ENCODE data around the gene NUDT17.
"Not testable (repeated sequence)": the region's sequence is repeated elsewhere in the genome, so short reads cannot be mapped to it uniquely, and the experiment has no call there.

NUDT17 gene

GRCh38 chr1:145806408-145806807 lies 39.0 kb upstream of the NUDT17 start:
- Histone ChIP-seq H3K27ac (no peak overlapping the region), H3K36me3 (replicated peaks) (no peaks in the 10 kb centered on the region), H3K4me3 (ENCODE audit: low read depth, low read length) (no peak overlapping the region), H3K27me3 (replicated peaks) (no peaks in the 10 kb centered on the region)
- TF ChIP-seq, protein P1, sequence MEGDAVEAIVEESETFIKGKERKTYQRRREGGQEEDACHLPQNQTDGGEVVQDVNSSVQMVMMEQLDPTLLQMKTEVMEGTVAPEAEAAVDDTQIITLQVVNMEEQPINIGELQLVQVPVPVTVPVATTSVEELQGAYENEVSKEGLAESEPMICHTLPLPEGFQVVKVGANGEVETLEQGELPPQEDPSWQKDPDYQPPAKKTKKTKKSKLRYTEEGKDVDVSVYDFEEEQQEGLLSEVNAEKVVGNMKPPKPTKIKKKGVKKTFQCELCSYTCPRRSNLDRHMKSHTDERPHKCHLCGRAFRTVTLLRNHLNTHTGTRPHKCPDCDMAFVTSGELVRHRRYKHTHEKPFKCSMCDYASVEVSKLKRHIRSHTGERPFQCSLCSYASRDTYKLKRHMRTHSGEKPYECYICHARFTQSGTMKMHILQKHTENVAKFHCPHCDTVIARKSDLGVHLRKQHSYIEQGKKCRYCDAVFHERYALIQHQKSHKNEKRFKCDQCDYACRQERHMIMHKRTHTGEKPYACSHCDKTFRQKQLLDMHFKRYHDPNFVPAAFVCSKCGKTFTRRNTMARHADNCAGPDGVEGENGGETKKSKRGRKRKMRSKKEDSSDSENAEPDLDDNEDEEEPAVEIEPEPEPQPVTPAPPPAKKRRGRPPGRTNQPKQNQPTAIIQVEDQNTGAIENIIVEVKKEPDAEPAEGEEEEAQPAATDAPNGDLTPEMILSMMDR (IDR thresholded peaks at IDR 0.05; ENCODE audit: low read depth, low read length, missing control alignments): no peak
- no peak for DNase-seq
- in situ Hi-C loops (cut with HindIII; ENCODE audit: low pct_ligation_motif_present, low sequenced_read_pairs): no loop called here

DNA sequence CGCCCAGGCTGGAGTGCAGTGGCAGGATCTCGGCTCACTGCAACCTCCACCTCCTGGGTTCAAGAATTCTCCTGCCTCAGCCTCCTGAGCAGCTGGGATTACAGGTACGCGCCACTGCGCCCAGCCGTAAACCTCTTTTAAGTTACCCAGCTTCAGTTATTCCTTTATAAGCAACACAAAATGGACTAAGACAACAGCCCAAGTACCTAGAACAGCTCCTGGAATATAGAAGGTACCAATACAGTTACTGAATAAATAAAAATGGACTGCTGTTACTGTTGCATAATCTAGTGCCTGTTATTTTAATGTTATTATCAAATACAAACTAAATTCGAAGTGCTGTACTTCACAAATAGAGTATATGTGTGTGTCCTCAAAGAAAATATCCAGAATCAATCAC lies 38.6 kb upstream of the NUDT17 start:
- Histone ChIP-seq H3K27ac (no peak overlapping the region), H3K27me3 (replicated peaks) (no peaks in the 10 kb centered on the region), H3K36me3 (replicated peaks) (no peaks in the 10 kb centered on the region), H3K4me3 (ENCODE audit: low read depth, low read length) (no peak overlapping the region)
- TF ChIP-seq, protein P1 (IDR thresholded peaks at IDR 0.05; ENCODE audit: low read depth, low read length, missing control alignments): no peak
- in situ Hi-C loops (cut with HindIII; ENCODE audit: low pct_ligation_motif_present, low sequenced_read_pairs): no loop called here
- no peak for DNase-seq

DNA sequence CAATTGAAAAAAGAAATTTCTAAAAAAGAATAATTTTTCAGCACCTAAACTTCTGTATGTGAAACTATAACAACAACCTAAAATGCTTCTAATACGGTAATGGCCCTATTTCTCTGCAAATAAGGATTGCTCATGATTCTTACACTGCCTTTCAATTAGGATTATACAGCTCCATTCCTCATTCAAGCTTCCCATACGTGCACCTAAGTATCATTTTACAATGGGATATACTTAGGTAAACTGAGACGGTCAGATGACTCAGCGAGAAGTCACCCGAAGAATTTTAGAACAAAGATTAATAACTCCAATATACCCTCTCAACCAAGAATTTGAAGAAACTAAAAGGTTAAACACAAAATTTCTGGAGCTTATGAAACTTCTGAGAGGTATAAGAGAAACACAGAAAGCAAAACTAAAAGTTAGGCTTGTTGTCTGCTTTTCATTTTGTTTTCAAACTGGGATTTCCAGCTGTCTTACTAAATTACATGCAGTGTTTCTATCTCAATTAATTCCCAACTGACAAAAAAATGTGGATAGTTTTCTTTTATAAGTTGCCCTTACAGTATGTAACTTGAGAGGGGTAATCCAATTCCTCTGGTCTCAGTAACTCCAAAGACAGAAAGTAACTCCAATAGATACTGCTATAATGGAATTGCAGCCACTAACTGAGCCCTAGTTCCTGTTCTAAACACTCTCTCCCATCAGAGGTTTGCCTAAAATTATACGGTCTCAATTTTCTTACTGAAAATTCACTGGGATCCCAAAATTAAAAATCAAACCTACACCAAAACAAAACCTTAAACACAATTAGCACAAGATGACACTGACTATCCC lies 32.2 kb upstream of the NUDT17 start:
- in situ Hi-C loops (cut with HindIII; ENCODE audit: low pct_ligation_motif_present, low sequenced_read_pairs); H3K27me3 ChIP-seq (replicated peaks); H3K4me3 ChIP-seq (ENCODE audit: low read depth, low read length); H3K27ac ChIP-seq; H3K36me3 ChIP-seq (replicated peaks); DNase-seq: not testable (repeated sequence)

GRCh38 chr1:145818095-145818494 lies 27.3 kb upstream of the NUDT17 start:
- H3K27ac ChIP-seq; H3K27me3 ChIP-seq (replicated peaks); H3K36me3 ChIP-seq (replicated peaks); H3K4me3 ChIP-seq (ENCODE audit: low read depth, low read length); in situ Hi-C loops (cut with HindIII; ENCODE audit: low pct_ligation_motif_present, low sequenced_read_pairs): not testable (repeated sequence)
- peak; percentile 57 for DNase-seq

DNA sequence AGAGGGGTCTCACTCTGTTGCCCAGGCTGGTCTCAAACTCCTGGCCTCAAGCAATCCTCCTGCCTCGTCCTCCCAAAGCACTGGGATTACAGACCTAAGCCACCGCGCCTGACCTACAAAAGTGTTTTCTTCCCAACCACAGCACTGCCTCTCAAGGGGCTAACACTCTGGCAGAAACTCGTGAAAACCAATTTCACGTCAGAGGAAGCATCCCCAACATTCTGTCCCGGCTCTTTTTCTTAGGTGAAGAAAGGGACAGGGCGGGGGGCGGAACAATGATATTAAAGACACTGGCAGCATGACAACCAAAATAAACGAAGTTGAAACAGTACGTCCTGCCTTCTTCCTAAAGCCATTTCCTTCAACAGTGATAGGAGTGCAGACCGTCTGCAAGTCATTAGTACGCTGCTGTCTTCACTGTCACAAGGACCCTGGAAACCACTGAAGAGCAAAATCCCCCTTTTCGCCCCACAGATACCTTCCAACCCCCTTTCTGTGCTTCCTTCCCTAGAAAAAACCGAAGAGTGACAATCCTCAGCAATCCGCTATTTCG lies 22.6 kb upstream of the NUDT17 start:
- in situ Hi-C loops (cut with HindIII; ENCODE audit: low pct_ligation_motif_present, low sequenced_read_pairs); H3K27me3 ChIP-seq (replicated peaks); DNase-seq; H3K27ac ChIP-seq: not testable (repeated sequence)
- Histone ChIP-seq H3K36me3 (replicated peaks) (peaks cover 14% of the 10 kb centered on the region), H3K4me3 (ENCODE audit: low read depth, low read length) (peak overlapping the region; percentile 33)

DNA sequence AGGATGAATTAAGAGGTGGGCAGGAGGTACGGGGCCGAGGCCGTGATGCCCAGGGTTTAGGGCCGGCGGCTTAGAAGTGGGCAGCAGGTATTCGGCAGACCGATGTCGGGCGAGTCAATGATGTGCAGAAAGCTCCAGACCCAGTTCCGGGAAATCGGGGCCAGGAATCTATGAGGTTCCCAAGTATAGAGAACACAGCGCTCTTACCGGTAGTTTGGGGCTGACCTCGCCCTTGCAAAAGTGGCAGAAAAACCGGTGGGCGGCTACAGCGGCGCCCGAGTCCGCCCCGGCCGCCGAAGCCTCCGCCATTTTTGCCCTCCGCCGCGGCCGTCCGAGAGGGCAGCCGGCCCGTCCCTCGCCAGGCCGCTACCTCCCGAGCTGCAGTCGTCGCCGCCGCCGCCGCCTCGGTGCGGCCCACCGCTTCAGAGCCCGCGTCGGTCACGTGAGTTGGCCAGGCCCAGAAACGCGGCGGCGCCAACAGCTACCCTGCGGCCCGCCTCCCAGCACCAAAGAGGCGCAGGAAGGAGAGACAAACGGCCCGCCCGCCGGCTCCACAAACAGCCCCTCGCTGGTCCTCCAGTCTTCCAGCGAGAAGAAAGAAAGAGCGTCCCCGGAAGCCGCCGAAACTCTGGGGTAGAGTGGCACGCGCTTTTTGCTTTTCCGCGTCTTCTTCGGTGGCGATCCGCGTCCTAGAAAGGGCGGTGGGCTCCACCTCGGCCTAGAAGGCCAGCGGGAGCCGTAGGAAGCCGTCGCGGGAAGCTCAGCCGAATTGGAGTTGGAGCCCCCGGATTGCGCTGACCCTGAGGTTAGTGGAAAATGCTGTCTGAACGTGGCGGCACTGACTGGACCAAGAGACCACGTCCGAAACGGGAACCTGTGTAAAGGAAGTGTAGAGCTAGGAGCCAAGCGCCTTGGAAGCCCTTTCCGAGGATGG lies 21.6 kb upstream of the NUDT17 start, which contains the start of the genes POLR3C and RNF115:
Gene POLR3C, plus strand, starts transcription at position 636 of the 934 bp plus-strand sequence. CDS start 1,577 bp downstream, outside the sequence.
Gene RNF115, minus strand, starts transcription at position 531 of the 934 bp plus-strand sequence. Its CDS starts 222 bp downstream, at position 309.
- in situ Hi-C loops (cut with HindIII; ENCODE audit: low pct_ligation_motif_present, low sequenced_read_pairs): no loop called here
- H3K27me3 ChIP-seq (replicated peaks): no peaks in the 10 kb centered on the region
- H3K27ac ChIP-seq: peak within 1 kb of the TSS; percentile 84
- peak; percentile 82 for DNase-seq
- peak within 1 kb of the TSS; percentile 93 for H3K4me3 ChIP-seq (ENCODE audit: low read depth, low read length)
- TF ChIP-seq, protein P1 (IDR thresholded peaks at IDR 0.05; ENCODE audit: low read depth, low read length, missing control alignments): no peak
- peaks cover 24% of the 10 kb centered on the region for H3K36me3 ChIP-seq (replicated peaks)

DNA sequence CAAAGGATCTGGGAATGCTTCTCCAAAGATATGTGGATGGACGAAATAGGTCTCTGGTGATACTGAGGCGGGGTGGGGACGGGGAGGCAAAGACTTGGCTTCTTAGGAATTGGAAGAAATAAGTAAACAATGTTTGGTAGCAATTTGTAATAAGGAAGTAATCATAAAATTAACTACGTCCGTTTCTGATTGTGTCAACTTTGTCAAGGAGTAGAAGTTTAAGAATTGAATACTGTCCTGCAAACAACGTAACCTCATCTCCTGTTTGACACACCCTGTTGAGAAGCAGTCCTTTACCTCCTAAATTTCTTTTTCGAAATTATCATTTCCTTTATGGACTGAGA lies 21.0 kb upstream of the NUDT17 start:
- TF ChIP-seq, protein P1 (IDR thresholded peaks at IDR 0.05; ENCODE audit: low read depth, low read length, missing control alignments): no peak
- H3K27me3 ChIP-seq (replicated peaks): no peaks in the 10 kb centered on the region
- peak overlapping the region; percentile 84 for H3K27ac ChIP-seq
- no peak for DNase-seq
- in situ Hi-C loops (cut with HindIII; ENCODE audit: low pct_ligation_motif_present, low sequenced_read_pairs): no loop called here
- H3K4me3 ChIP-seq (ENCODE audit: low read depth, low read length): peak overlapping the region; percentile 93
- H3K36me3 ChIP-seq (replicated peaks): peaks cover 30% of the 10 kb centered on the region

All from brain microvascular endothelial cell (primary cell).